Measurements from ENCODE around the gene ETFA.

- TF ChIP-seq, protein P1, sequence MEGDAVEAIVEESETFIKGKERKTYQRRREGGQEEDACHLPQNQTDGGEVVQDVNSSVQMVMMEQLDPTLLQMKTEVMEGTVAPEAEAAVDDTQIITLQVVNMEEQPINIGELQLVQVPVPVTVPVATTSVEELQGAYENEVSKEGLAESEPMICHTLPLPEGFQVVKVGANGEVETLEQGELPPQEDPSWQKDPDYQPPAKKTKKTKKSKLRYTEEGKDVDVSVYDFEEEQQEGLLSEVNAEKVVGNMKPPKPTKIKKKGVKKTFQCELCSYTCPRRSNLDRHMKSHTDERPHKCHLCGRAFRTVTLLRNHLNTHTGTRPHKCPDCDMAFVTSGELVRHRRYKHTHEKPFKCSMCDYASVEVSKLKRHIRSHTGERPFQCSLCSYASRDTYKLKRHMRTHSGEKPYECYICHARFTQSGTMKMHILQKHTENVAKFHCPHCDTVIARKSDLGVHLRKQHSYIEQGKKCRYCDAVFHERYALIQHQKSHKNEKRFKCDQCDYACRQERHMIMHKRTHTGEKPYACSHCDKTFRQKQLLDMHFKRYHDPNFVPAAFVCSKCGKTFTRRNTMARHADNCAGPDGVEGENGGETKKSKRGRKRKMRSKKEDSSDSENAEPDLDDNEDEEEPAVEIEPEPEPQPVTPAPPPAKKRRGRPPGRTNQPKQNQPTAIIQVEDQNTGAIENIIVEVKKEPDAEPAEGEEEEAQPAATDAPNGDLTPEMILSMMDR (conservative IDR thresholded peaks at IDR 0.05; ENCODE audit: low read length) = no peak
- TF ChIP-seq EZH2phosphoT487 (IDR thresholded peaks at IDR 0.05; ENCODE audit: borderline replicate concordance, low read depth, low read length) = no peak
Observed at GRCh38 chr15:76338486-76339304, 27.4 kb upstream of the ETFA start.

Measured in OCI-LY7 (cell line).